ENCODE measurements around the gene PRR15.

The PRR15 gene

DNA sequence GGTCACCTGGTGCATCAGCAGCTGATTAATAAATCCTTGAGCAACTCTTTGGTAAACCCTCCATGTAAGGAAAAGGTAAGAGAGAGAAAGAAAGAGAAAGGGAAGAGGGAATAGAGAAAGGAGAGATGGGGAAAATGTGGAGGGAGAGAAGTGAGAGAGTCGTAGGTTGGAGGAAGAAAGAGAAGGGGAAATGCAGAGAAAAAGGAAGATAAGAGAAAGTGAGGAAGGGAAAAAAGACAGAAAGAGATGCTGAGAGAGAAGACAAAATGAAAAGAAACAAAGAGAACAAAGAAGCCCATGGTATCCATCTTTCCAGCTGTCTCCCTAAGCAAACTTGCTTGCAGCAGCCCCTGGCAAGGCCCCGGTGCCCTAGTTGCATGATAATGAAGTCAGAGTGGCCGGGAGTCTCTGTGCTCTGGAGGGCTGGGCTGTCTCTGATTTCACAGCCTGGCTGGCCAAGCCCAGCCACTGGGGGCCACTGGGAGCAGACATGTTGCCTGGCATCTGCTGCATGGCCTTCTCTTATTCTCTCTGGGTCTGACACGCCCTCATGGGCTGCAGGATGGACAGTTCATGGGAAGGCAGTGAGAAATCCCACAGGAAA, 48.4 kb downstream of the PRR15 start:
- no peak for DNase-seq

DNA sequence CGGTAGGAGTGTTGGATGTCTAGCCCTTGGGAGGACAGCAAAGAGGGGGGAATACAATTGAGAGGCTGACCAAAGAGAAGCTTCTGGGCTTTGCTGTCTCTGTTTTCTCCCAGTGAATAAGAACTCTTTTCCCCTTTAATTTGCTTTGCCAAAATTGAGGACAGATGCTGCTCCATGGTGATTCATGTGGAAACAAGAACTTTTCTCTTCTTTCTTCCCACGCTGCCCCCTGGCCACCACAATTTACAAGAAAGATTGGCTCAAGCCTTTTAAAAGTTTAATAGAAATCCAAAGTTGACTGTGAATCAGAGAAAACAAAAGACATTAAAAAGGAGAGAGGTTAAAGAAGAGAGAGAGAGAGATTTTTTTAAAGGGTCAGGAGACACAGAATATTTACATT, 49.0 kb downstream of the PRR15 start:
- DNase-seq = no peak

DNA sequence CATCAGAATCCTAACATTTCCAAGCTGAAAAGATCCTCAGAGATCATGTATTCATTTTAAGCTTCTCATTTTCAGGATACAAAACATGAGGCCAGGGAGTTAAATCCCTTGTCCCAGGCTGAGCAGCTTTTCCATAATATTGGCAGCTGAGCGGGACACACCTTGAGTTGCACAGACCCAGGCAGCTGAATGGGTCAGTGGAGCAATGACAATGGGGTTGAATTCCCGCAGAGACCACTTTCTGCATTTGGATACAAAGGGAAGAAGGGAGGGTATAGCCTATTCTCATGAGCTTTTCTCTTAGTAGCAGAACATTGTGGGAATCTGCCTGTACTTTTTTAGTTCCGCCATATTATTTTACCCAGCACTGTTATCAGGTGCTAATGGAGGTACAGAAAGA, 49.5 kb downstream of the PRR15 start:
- no peak for DNase-seq

DNA sequence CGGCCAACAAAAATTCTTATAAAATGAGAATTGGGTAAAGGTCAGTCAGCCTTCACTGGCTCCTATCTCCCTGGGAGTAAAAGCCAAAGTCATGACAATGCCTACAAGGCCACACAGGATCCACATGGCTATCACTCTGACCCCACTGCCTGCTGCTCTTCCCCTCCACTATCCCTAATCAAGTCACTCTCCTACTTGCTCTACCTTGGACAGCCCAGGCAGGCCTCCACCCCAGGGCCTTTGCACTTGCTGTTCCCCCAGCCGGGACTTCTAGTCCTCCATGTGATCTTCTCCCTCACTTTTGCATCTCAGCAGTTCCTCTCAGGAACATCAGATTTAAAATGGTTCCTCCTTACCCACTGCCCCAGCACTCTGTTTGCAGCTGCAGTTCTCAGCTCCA, 50.6 kb downstream of the PRR15 start:
- DNase-seq = no peak
